ENCODE measurements around the gene ECI2.

DNA sequence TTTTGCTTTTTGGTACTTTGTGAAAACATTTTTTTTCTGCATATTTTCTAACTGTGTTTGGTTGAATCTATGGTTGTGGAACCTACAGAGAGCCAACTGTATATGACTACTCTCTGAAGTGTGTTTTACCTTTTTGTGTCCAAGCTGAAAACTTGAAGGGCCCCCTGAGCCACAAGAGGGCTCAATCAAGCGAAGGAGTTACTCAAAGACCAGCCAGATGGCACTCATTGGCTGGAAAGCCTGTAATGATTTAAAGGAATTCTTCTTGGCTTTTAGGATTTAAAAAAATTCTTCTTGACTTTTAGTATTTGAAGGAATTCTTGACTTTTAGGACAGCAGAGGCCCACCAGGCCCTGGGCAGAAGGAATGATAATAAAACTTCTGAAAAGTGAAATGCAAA lies 27.0 kb upstream of the ECI2 start:
- TF ChIP-seq EZH2 (IDR thresholded peaks at IDR 0.05) (no peak), POLR2AphosphoS5 (IDR thresholded peaks at IDR 0.05; ENCODE audit: borderline replicate concordance, low read depth, low read length) (no peak), FOXP2 (optimal IDR thresholded peaks at IDR 0.05; ENCODE audit: control extremely low read depth, extremely low read length, insufficient read depth) (no peak)
